ENCODE measurements around the gene ASTN1. TPM values are rescaled to one million over a fixed set of nuclear protein-coding genes. Genes with fewer than 3 reads are reported as not detected.

Gene ASTN1
- polyA plus RNA-seq, 1 of the 3 experiments (the other 2 are of a cell fraction) = 0.13 TPM

DNA sequence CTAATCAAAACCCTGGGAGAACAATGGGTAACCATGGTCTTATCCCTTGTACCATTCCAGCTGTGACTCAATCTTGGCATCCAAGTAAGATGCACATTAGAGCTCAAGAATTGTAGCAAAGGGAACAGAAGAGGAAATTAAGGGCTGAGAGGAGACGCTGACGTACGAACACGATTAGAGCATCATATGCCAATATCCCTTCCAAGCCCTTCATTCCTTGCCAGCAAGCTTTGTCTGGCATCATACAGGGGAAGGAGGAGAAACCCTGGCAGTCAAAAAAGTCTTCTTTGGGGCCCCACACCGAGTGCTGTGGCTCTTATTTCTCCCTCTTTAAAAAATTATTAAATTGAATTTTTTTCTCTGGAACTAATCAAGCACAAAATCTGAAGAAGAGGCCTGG is 120.9 kb downstream of the ASTN1 start:
- H3K36me3 ChIP-seq (replicated peaks in 1 of 2; ENCODE audit: control insufficient read depth in 1 of 2, insufficient read depth in 2 of 2, low read length in 1 of 2) = no peaks in the 10 kb centered on the region
- H3K79me2 ChIP-seq (ENCODE audit: insufficient read depth) = no peaks in the 10 kb centered on the region
- POLR2A ChIA-PET = no interaction called here
- no peaks in the 10 kb centered on the region for H3F3A ChIP-seq (replicated peaks; ENCODE audit: insufficient read depth)
- H3K27me3 ChIP-seq (ENCODE audit: insufficient read depth) = no peaks in the 10 kb centered on the region
- DNase-seq = no peak
- CTCF ChIA-PET = interaction anchor here (1.2 to 1.3 kb wide), 2 partner anchors 9 to 129 kb away, joined by 3 to 4 read pairs; no protein-coding TSS in a partner anchor
- H2AFZ ChIP-seq (ENCODE audit: low read depth) = no peak overlapping the region
- TF ChIP-seq EP300 (IDR thresholded peaks at IDR 0.05; ENCODE audit: borderline replicate concordance in 1 of 2, low read depth in 1 of 2, low read length in 1 of 2) = no peak
- TF ChIP-seq TEAD4 (IDR thresholded peaks at IDR 0.05; ENCODE audit: borderline replicate concordance, insufficient read depth) = no peak
- TF ChIP-seq, protein P1, sequence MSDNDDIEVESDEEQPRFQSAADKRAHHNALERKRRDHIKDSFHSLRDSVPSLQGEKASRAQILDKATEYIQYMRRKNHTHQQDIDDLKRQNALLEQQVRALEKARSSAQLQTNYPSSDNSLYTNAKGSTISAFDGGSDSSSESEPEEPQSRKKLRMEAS (IDR thresholded peaks at IDR 0.05; ENCODE audit: low read depth) = no peak
- TF ChIP-seq FOSL2 (IDR thresholded peaks at IDR 0.05; ENCODE audit: borderline replicate concordance, low read depth) = no peak
- TF ChIP-seq POLR2AphosphoS5 (IDR thresholded peaks at IDR 0.05; ENCODE audit: low read depth, low read length) = no peak
- TF ChIP-seq RFX5 (IDR thresholded peaks at IDR 0.05; ENCODE audit: low read length) = no peak
- no peak for TF ChIP-seq TAF1 (IDR thresholded peaks at IDR 0.05; ENCODE audit: borderline replicate concordance, low read depth, low read length)
- no peak for TF ChIP-seq ELF1 (IDR thresholded peaks at IDR 0.05)
- no peak for TF ChIP-seq NRF1 (IDR thresholded peaks at IDR 0.05; ENCODE audit: low read depth, low read length)
- TF ChIP-seq YY1 (IDR thresholded peaks at IDR 0.05; ENCODE audit: low read depth) = no peak
- TF ChIP-seq, protein P2, sequence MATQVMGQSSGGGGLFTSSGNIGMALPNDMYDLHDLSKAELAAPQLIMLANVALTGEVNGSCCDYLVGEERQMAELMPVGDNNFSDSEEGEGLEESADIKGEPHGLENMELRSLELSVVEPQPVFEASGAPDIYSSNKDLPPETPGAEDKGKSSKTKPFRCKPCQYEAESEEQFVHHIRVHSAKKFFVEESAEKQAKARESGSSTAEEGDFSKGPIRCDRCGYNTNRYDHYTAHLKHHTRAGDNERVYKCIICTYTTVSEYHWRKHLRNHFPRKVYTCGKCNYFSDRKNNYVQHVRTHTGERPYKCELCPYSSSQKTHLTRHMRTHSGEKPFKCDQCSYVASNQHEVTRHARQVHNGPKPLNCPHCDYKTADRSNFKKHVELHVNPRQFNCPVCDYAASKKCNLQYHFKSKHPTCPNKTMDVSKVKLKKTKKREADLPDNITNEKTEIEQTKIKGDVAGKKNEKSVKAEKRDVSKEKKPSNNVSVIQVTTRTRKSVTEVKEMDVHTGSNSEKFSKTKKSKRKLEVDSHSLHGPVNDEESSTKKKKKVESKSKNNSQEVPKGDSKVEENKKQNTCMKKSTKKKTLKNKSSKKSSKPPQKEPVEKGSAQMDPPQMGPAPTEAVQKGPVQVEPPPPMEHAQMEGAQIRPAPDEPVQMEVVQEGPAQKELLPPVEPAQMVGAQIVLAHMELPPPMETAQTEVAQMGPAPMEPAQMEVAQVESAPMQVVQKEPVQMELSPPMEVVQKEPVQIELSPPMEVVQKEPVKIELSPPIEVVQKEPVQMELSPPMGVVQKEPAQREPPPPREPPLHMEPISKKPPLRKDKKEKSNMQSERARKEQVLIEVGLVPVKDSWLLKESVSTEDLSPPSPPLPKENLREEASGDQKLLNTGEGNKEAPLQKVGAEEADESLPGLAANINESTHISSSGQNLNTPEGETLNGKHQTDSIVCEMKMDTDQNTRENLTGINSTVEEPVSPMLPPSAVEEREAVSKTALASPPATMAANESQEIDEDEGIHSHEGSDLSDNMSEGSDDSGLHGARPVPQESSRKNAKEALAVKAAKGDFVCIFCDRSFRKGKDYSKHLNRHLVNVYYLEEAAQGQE (IDR thresholded peaks at IDR 0.05; ENCODE audit: low read depth, low read length) = no peak
- no peak for TF ChIP-seq GATA2 (CRISPR knock-in tag; IDR thresholded peaks at IDR 0.05)
- no peak for TF ChIP-seq RXRA (IDR thresholded peaks at IDR 0.05; ENCODE audit: borderline replicate concordance, low read depth)
- TF ChIP-seq, protein P3, sequence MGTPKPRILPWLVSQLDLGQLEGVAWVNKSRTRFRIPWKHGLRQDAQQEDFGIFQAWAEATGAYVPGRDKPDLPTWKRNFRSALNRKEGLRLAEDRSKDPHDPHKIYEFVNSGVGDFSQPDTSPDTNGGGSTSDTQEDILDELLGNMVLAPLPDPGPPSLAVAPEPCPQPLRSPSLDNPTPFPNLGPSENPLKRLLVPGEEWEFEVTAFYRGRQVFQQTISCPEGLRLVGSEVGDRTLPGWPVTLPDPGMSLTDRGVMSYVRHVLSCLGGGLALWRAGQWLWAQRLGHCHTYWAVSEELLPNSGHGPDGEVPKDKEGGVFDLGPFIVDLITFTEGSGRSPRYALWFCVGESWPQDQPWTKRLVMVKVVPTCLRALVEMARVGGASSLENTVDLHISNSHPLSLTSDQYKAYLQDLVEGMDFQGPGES (IDR thresholded peaks at IDR 0.05; ENCODE audit: low read depth, low read length) = no peak
- no peak for TF ChIP-seq RAD21 (IDR thresholded peaks at IDR 0.05; ENCODE audit: low read length)
- TF ChIP-seq SIN3A (IDR thresholded peaks at IDR 0.05; ENCODE audit: borderline replicate concordance, low read depth, low read length) = no peak
- no peak for TF ChIP-seq CHD2 (IDR thresholded peaks at IDR 0.05; ENCODE audit: low read length, partially characterized antibody)
- no peak for TF ChIP-seq NFIC (IDR thresholded peaks at IDR 0.05; ENCODE audit: borderline replicate concordance)
- TF ChIP-seq, protein P4, sequence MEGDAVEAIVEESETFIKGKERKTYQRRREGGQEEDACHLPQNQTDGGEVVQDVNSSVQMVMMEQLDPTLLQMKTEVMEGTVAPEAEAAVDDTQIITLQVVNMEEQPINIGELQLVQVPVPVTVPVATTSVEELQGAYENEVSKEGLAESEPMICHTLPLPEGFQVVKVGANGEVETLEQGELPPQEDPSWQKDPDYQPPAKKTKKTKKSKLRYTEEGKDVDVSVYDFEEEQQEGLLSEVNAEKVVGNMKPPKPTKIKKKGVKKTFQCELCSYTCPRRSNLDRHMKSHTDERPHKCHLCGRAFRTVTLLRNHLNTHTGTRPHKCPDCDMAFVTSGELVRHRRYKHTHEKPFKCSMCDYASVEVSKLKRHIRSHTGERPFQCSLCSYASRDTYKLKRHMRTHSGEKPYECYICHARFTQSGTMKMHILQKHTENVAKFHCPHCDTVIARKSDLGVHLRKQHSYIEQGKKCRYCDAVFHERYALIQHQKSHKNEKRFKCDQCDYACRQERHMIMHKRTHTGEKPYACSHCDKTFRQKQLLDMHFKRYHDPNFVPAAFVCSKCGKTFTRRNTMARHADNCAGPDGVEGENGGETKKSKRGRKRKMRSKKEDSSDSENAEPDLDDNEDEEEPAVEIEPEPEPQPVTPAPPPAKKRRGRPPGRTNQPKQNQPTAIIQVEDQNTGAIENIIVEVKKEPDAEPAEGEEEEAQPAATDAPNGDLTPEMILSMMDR (IDR thresholded peaks at IDR 0.05) = no peak
- H3K9me3 ChIP-seq = no peaks in the 10 kb centered on the region
- no peak overlapping the region for H3K9ac ChIP-seq
- no peaks in the 10 kb centered on the region for H3K9me2 ChIP-seq
- H3K4me1 ChIP-seq (ENCODE audit: control insufficient read depth in 1 of 2, insufficient read depth in 2 of 2, low read depth in 1 of 2, low read length in 1 of 2) = no peaks in the 10 kb centered on the region; a peak in 1 of 4 replicates
- no peak overlapping the region for H3K27ac ChIP-seq (ENCODE audit: low read depth in 2 of 2, low read length in 1 of 2)
- no peak overlapping the region for H3K4me2 ChIP-seq
- H3K4me3 ChIP-seq (ENCODE audit: low read depth in 2 of 2, low read length in 1 of 2) = no peak overlapping the region
- WGBS (ENCODE audit: low lambda C conversion rate) = 46% methylated on average over 5 of the region's 5 CpGs
- H4K20me1 ChIP-seq (ENCODE audit: insufficient read depth) = no peaks in the 10 kb centered on the region
